K562 (cell line): ENCODE results near the gene KRT71.

Experiments
- EHMT2 ChIP-seq: fragments of 450-650 bp; IDR thresholded peaks from 2 replicates; pipeline ENCODE4 v1.6.1; 2018; ENCODE audit warnings: antibody characterized with exemption
- TCF3 ChIP-seq: sonication (generic); formaldehyde crosslinking; IDR thresholded peaks from 2 replicates; pipeline ENCODE4 v1.4.0; 2020; ENCODE audit warnings: mild to moderate bottlenecking, missing genetic modification reagents

- TF ChIP-seq EHMT2 (no peak), TCF3 (no peak)
Measured at GRCh38 chr12:52575948-52576347, 23.0 kb upstream of the KRT71 start.
